Skin of body (tissue), 2 donors: ENCODE measurements around the gene UGT2B28. TPM values are rescaled to one million over a fixed set of nuclear protein-coding genes. Genes with fewer than 3 reads are reported as not detected.
"Not testable (repeated sequence)": the region's sequence is repeated elsewhere in the genome, so short reads cannot be mapped to it uniquely, and the experiment has no call there.

Experiments used
- DNase-seq: peaks from one replicate; lab custom pipeline; 2025; lab: John Stamatoyannopoulos, UW
- total RNA-seq: library from RNA; depleted of rRNA; stranded (reverse); fragments of >200 nt; gene quantifications from one replicate; pipeline ENCODE4 v1.2.3, GENCODE V29; 2014

The UGT2B28 gene
- total RNA-seq, result not detected

GRCh38 chr4:69280081-69280480 is at the start of gene UGT2B28:
Gene UGT2B28, plus strand, starts transcription at chr4:69280475. Its CDS starts 26 bp downstream, at chr4:69280501.
- DNase-seq, result not testable (repeated sequence)

DNA sequence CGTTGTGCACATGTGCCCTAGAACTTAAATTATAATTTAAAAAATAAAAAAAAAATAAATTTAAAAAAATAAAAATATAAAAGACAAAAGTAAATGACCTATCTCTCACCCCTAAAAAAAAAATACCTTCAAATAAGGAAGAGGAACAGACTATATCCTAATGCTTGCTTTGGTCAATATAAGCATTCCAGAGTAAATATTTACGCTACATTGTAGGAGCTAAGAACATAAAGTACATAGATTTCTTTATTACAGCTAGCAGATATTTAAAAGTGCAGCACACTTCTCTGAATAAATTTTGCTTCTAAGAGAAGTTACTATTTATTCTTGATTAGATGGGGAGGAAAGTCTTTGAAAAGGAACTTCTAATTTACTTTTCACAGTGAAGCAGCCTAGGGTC is 41.2 kb upstream of the UGT2B28 start:
- DNase-seq, result no peak

- DNase-seq, result no peak
Measured at GRCh38 chr4:69239557-69240168, 40.6 kb upstream of the UGT2B28 start.

GRCh38 chr4:69240787-69241186 is 39.5 kb upstream of the UGT2B28 start:
- DNase-seq, result not testable (repeated sequence)

DNA sequence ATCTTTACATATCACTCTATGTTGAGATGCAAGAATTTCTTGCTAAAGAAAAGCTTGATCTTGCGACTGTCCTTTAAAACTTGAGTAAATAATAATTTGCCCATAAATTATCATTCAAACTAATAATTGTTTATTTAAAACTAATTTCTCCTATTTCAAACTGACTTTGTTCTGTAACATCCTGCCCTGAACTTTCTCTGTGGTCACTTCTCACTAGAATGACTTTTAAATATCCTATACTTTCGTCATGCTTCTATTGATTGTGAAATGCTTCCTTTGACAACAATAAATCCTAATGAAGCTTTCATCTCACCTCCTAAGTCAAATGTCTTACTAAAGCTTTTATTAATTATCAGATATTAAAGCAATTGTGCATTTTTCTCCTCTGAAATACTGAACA is 38.5 kb upstream of the UGT2B28 start:
- not testable (repeated sequence) for DNase-seq

- DNase-seq, result not testable (repeated sequence)
Measured at GRCh38 chr4:69242562-69243240, 37.6 kb upstream of the UGT2B28 start.

GRCh38 chr4:69250884-69251283 is 29.4 kb upstream of the UGT2B28 start:
- not testable (repeated sequence) for DNase-seq

GRCh38 chr4:69253147-69253772 is 27.0 kb upstream of the UGT2B28 start:
- DNase-seq, result not testable (repeated sequence)

DNA sequence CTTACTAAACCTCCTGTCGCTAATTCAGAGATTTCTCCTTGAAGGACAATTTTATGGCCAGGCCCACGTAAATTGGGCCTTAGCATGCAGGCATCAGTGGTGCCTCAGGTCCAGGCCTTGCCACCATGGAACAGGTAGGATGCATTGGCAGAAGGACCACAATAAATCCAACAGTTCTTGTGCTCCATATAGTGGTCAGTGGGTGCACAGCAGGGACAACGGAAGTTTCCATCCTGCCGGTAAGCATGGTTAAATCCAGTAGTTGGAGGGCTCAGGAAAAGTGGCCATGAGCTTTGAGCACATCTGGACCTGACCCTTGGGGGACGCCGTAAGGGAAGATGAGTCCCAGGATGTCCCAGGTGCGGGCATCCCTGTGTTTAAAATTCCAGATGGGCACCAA is 11.7 kb upstream of the UGT2B28 start:
- DNase-seq, result not testable (repeated sequence)

- DNase-seq, result not testable (repeated sequence)
Measured at GRCh38 chr4:69296356-69296755, 16.1 kb downstream of the UGT2B28 start.

GRCh38 chr4:69308426-69309033 is 28.3 kb downstream of the UGT2B28 start:
- not testable (repeated sequence) for DNase-seq

DNA sequence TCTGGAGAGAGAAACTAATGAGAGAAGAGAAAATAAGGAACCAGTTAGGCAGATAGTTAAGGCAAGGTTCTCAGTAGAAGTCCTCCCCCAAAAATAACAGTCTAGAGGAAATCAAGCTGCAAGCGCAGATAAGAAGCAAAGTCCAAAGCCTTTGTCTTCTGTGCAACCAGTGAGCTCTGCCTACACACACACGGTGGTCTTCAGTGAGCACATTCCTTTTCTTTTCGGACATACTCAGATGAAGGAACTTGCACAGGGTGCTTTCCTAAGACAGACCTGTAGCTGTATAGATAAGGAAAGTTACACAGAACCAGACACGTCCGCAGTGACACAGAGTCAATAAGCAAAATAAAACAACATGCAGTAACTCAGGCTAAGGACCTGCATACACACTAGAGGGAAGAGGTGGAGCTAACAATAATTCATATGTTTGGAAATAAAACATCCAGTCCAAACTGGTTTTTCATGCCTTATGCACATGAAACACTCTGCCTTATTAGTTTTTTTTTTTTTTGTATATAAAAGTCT is 29.3 kb downstream of the UGT2B28 start:
- not testable (repeated sequence) for DNase-seq

DNA sequence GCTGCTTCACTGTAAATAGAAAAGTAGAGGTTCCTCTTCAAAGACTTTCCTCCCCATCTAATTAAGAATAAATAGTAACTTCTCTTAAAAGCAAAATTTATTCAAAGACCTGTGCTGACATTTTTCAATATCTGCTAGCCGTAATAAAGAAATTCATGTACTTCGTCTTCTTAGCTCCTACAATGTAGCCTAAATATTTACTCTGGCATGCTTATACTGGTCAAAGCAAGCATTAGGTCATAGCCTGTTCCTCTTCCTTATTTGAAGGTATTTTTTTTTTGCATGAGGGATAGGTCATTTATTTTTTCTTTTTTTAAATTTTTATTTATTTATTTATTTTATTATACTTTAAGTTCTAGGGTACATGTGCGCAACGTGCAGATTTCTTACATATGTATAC is 30.0 kb downstream of the UGT2B28 start:
- not testable (repeated sequence) for DNase-seq

GRCh38 chr4:69317669-69318298 is 37.5 kb downstream of the UGT2B28 start:
- not testable (repeated sequence) for DNase-seq

- DNase-seq, result no peak
Measured at GRCh38 chr4:69321153-69321729, 41.0 kb downstream of the UGT2B28 start.

GRCh38 chr4:69322055-69322454 is 41.8 kb downstream of the UGT2B28 start:
- DNase-seq, result no peak

- DNase-seq, result no peak
Measured at GRCh38 chr4:69323284-69323683, 43.0 kb downstream of the UGT2B28 start.

DNA sequence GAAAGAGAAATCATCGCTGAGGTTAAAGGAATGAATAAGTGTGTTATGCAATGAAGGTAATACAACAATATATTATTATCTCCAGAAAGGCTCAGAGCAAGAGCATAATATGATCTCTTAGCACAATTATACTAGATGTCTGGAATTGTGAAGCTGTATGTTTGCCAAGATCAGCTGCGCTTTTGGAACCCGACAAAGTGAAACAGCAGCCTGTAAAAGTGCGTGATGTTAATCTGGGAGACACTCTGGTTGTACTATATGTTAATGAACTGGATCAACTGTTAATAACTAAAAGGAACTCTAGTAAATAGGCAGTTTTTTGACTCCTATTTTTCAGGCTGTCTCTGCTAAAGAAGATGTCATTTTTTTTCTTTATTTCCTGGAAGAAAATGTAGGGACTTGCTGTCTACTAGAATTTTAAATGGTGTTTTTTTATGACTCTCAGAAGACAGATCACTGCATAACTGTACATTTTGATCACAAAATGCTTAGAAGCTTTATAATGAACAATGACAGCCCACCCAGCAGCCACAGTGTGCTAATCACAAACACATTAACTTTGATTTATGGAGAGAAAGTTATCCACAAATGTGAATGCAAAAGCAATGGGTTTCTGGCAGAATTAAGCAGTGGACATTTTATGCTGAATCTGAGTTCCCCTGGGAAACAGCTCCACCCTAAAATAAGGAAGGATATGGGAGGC is 50.2 kb downstream of the UGT2B28 start:
- DNase-seq, result no peak

GRCh38 chr4:69331304-69331703 is 51.0 kb downstream of the UGT2B28 start:
- DNase-seq, result not testable (repeated sequence)

DNA sequence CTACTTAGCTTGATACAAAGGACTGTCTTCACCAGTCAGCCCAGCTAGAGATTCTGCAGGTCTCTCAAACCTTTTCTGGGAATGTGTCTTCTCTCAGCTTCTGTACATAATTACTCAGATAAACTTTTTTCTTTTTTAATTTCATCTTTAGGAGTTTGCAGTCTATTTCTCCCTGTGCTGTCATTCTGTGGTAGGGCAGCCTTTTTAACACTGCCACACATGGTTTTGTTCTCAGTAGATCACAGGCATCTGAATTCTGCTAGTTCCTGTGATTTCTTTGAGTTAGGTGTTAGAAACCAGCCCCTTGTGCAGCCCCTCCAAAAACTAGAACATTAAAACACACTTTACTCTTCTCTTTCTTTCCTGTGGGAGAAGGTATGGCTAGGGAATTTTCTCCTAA is 55.2 kb downstream of the UGT2B28 start:
- not testable (repeated sequence) for DNase-seq
